Measurements from ENCODE around the gene ABLIM2. TPM values are rescaled to one million over a fixed set of nuclear protein-coding genes. Genes with fewer than 3 reads are reported as not detected.

Gene ABLIM2

GRCh38 chr4:7917669-7918068, 240.9 kb downstream of the ABLIM2 start:
- Histone ChIP-seq H3K4me3 (replicated peaks; ENCODE audit: insufficient read depth, low read length) (no peak overlapping the region), H3K27ac (replicated peaks) (no peak overlapping the region), H3K27me3 (ENCODE audit: insufficient read depth, poor library complexity, severe bottlenecking) (peaks cover 2% of the 10 kb centered on the region)
- no peak for DNase-seq (ENCODE audit: low read depth in 1 of 2, low spot score in 1 of 2)
- TF ChIP-seq SPI1 (IDR thresholded peaks at IDR 0.05; ENCODE audit: borderline replicate concordance, low read depth) (no peak), GABPA (IDR thresholded peaks at IDR 0.05; ENCODE audit: low read depth) (no peak), POLR2AphosphoS5 (IDR thresholded peaks at IDR 0.05; ENCODE audit: low read depth) (no peak)
- TF ChIP-seq, protein P1, sequence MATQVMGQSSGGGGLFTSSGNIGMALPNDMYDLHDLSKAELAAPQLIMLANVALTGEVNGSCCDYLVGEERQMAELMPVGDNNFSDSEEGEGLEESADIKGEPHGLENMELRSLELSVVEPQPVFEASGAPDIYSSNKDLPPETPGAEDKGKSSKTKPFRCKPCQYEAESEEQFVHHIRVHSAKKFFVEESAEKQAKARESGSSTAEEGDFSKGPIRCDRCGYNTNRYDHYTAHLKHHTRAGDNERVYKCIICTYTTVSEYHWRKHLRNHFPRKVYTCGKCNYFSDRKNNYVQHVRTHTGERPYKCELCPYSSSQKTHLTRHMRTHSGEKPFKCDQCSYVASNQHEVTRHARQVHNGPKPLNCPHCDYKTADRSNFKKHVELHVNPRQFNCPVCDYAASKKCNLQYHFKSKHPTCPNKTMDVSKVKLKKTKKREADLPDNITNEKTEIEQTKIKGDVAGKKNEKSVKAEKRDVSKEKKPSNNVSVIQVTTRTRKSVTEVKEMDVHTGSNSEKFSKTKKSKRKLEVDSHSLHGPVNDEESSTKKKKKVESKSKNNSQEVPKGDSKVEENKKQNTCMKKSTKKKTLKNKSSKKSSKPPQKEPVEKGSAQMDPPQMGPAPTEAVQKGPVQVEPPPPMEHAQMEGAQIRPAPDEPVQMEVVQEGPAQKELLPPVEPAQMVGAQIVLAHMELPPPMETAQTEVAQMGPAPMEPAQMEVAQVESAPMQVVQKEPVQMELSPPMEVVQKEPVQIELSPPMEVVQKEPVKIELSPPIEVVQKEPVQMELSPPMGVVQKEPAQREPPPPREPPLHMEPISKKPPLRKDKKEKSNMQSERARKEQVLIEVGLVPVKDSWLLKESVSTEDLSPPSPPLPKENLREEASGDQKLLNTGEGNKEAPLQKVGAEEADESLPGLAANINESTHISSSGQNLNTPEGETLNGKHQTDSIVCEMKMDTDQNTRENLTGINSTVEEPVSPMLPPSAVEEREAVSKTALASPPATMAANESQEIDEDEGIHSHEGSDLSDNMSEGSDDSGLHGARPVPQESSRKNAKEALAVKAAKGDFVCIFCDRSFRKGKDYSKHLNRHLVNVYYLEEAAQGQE (IDR thresholded peaks at IDR 0.05; ENCODE audit: insufficient replicate concordance, low read depth), result no peak
- TF ChIP-seq, protein P2, sequence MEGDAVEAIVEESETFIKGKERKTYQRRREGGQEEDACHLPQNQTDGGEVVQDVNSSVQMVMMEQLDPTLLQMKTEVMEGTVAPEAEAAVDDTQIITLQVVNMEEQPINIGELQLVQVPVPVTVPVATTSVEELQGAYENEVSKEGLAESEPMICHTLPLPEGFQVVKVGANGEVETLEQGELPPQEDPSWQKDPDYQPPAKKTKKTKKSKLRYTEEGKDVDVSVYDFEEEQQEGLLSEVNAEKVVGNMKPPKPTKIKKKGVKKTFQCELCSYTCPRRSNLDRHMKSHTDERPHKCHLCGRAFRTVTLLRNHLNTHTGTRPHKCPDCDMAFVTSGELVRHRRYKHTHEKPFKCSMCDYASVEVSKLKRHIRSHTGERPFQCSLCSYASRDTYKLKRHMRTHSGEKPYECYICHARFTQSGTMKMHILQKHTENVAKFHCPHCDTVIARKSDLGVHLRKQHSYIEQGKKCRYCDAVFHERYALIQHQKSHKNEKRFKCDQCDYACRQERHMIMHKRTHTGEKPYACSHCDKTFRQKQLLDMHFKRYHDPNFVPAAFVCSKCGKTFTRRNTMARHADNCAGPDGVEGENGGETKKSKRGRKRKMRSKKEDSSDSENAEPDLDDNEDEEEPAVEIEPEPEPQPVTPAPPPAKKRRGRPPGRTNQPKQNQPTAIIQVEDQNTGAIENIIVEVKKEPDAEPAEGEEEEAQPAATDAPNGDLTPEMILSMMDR (IDR thresholded peaks at IDR 0.05; ENCODE audit: insufficient read depth, low read length), result no peak

DNA sequence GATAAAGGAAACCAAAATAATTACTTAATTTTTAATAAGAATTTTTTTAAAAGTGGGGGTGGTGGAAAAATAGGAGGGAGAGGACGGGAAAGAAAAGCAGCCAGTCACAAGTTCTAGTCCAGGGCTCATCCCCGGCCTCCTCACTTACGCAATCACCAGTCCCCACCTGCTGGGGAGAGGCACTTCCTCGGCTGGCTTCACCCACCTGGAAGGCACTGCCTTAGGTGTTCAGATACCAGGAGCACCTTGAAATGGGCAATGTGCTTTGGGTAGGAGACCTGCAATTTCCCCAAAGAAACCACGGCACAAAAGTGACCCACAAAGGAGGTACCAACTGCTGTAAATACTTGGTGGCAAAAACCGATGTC, 242.8 kb downstream of the ABLIM2 start:
- TF ChIP-seq, protein P1 (IDR thresholded peaks at IDR 0.05; ENCODE audit: insufficient replicate concordance, low read depth), result no peak
- TF ChIP-seq, protein P2 (IDR thresholded peaks at IDR 0.05; ENCODE audit: insufficient read depth, low read length), result no peak
- TF ChIP-seq SPI1 (IDR thresholded peaks at IDR 0.05; ENCODE audit: borderline replicate concordance, low read depth) (no peak), GABPA (IDR thresholded peaks at IDR 0.05; ENCODE audit: low read depth) (no peak), POLR2AphosphoS5 (IDR thresholded peaks at IDR 0.05; ENCODE audit: low read depth) (no peak)
- DNase-seq (ENCODE audit: low read depth in 1 of 2, low spot score in 1 of 2), result no peak
- H3K4me3 ChIP-seq (replicated peaks; ENCODE audit: insufficient read depth, low read length), result no peak overlapping the region
- H3K27me3 ChIP-seq (ENCODE audit: insufficient read depth, poor library complexity, severe bottlenecking), result peaks cover 6% of the 10 kb centered on the region
- H3K27ac ChIP-seq (replicated peaks), result no peak overlapping the region

Small RNA genes lying within 50 kb of the gene (microRNA-seq; reads per million reads assigned to microRNA genes)
- gene MIR95, result not detected
